Kidney capillary endothelial cell (primary cell): ENCODE results near the gene NINL.
"Not testable (repeated sequence)": the region's sequence is repeated elsewhere in the genome, so short reads cannot be mapped to it uniquely, and the experiment has no call there.

Source experiments
- DNase-seq: peaks from one replicate; pipeline ENCODE4 v3.0.0-alpha.2; 2018; ENCODE audit warnings: low spot score

NINL gene

DNA sequence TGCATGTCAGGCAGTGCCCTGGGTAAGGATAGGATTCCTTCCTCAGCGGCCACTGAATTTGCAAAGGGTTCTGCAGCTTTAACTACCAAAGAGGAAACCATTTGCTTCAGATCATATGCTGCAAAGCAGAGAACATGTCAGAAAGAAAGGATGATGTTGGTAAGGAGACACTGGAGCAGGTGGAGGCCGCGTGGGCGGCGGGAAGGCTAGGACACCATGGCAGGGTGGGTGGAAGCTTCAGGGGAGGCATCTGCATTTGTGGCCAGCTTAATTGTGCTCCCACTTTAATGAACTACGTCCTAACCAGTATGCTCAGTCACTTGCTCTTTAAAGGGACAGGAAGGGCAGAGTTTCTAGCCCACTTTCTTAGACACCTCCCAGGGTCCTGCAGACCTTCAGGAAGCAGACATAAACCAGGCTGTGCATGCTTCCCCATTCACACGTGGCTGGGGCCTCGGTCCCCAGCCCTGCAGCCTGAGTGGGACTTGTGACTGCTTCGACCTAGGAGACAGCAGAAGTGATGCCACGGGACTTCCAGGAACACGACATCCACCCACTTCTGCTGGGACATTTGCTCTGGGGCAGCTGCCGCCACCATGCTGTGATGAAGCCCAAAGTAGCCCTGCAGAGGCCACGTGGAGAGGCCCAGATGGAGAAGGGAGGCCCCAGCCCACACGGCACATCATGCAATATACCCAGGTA lies 101.7 kb downstream of the NINL start:
- DNase-seq = no peak

DNA sequence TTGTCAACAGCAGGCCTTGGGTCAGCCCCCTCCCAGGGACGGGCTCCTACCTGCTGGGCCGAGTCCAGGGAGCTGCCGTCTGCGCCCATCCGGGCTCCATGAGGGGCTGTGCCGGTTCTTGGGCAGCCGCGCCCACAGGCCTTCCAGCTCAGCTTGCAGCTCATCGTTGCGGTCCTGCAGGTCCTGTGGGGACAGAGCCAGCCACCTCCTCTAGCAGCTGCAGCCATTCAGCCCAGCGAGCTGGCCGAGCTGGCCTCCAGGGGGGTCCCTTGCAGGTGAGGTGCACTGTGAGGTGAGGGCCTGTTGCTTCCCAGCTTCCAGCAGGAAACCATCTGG lies 103.4 kb downstream of the NINL start:
- DNase-seq = no peak

DNA sequence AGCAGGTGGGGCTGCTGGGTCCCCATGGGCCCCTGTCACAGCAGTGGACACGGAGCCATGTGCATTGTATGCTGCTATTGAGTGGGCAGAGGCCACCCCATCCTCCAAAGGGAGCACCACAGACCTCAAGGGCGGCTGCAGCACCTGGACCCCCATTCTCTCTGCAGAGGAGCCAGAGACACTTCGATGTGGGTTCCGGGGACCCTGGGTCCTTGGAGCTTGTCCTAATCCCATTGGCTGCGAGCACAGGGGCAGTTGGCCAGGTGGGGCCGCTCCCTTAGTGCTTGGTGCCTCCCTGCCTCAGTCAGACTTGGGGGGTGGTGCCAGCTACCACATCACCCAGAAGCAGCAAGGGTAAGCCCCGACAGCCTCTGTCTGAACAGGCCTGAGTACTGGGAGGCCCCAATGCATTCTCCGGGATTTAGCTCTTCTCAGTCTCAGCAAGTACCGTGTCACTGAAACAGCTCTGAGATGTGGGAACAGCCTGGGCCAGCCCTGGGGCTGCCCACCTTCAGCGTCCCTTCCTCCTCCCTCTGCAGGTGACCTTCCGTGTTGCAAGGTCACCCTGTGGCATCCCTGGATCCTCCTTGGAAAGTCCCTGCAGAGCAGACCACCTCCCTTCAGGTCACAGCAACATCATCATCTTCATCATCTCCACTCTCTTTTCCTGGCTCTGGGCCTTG lies 104.0 kb downstream of the NINL start:
- no peak for DNase-seq

DNA sequence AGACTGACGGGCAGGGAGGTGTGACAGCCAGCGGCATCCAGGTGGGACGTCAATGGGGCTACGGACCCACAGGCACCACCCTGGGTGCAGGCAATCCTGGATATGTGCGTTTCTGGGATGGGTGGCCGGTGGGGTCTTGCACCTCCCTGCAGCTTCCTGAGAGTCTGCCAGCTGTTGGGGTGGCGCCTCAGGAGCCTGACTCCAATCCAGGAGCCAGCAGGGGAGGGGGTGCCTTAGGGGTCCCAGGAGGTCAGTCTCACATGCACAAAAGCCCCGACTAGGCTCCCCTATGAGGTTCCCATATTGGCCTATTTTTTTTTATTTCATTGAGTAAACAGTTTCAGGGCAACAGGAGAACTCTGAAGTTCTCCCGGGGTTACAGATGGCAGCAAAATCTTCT lies 104.5 kb downstream of the NINL start:
- no peak for DNase-seq

DNA sequence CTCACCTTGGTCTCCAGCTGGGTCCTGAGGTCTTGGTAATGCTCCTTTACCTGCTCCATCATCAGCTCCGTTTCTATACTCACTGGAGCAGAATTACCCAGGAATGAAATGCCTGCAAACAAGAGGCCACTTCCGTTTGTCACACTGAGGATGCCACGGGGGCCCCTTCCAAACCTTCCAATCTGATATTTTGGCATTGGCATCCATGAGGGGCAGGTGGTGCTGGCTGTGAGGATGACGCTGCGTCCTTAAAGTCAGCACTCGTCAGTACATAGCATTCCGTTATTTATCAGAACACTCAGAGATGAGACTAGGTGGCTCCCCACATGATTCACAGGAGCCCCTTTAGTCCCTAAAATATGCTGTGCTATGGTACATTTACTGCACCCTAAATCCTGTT lies 105.2 kb downstream of the NINL start:
- no peak for DNase-seq

DNA sequence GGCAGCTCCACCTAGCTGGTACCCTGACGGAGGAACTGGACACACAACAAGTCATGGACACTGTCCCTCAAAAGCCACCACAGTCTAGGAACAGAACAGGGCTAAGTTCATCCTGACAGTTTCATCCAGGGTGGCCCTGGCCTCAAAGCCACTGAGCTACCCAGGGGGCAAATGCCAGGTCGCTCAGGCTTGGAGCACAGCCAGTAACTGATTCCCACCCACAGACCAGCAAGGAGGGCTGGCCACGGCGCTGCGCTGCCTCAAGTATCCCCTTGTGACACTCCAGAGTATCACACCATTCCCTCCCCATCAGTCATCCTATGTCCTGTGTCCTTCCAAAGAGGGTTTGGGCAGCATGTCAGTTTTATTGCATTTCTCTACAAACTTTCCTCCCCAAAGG lies 105.7 kb downstream of the NINL start:
- no peak for DNase-seq

DNA sequence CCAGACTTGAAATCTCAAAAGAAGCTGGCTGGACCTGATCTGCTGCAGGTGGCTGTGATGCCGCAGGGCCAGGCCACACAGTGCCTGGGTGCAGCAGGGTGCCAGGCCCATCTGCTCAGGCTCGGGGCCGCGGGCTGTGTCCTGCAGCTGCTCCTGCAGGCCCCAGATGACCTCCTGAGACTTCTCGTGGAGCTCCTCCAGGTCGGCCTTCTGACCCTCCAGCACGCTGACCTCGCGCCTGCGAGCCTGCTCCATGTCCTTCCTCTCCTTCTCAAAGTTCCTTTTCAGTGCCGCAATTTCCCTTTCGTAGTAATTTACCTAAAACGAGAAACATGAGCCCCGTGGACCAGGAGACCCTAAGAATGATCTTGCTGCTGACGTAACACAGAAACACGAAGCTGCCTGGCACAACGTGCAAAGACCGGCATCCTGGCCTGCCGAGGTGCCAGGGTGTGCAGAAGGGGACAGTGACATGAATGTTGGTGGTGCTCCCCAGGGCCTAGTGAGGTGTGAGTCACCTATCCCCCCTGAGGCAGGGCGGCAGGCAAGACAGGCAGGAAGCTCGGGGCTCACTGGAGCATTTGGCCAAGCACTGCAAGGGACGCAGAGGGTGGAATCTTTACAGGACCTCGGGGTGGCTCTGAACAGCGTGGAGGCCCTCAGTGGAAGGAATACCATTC lies 106.3 kb downstream of the NINL start:
- no peak for DNase-seq

DNA sequence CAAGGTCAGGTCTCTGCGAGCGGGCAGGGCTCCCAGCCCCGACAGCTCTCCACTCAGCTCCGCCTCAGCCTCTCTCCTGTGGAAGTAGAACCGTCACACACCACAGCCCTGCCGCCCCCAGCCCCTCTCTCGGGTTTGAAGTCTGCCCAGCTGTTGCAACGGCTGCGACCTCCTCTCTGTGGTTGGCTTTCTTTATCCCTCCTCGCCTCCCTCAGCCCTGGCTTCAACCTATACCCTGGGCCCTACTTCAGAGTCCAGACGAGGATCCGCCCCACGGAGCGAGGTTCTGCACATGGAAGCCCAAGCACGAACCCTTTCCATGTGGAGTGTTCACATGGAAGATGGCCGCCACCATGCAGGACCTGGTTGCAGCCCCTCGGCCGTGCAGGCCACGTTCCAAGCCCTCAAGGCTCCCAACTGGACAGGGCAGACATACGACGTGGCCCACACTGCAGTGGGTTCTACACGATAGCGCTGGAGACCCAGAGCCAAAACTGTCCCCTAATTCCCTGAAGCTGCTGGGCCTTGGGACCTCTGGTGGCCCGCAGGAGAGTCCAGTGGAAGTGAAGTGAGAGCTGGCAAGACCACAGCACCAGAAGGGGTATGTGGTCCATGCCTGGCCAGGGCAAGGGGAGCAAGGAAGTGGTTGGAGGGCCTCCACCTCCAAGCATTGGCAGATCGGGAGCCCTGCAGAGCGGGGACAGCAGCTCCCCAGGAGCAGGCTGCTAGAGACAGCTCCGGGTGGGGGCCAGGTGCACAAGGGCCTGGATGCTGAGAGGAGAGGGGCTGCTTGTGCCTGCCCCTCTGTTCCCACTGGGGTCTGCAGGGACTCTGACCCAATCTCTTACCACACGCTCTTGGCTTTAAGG lies 108.1 kb downstream of the NINL start:
- no peak for DNase-seq

DNA sequence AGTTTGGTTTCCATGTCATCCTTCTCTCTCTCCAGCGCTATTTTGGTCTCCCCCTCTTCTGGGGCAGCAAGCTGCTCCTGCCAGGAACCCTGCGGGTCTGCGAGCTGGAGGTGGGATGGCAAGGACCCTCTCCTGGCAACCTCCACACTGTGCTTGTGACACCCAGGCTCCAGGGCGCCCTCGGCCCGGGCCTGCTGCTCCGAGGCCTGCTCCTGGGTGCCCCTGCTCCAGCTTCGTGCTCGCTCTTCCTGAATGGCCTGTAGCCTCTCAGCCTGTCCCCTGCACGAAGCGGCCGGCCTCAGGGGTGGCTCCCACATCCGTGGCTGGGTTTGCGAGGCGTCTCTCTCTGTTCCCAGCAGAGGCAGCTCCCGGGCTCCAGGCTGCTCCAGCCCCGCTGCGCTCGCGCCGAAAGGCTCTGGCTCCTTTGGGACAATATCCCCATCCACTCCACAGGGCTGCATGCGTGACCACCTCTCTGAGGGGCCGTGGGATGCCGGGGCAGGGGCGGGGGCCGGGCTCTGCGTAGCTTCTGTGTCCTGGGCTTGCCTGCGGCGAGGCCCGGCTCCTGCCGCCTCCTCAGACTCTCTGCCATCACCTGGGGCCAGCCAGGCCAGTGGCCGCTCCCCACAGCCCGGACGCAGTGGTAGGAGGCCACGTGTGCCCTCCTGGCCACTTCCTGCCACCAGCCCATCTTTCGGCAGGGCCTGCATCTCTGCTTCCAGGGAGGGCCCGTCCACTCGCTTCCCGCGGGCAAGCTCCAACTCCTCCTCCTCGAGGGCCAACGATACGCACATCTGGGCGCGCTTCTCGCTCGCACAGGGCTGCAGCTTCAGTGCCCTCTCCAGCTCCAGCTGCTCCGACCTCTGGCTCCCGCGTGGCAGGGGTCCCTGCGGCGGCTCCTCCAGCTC lies 109.0 kb downstream of the NINL start:
- no peak for DNase-seq

DNA sequence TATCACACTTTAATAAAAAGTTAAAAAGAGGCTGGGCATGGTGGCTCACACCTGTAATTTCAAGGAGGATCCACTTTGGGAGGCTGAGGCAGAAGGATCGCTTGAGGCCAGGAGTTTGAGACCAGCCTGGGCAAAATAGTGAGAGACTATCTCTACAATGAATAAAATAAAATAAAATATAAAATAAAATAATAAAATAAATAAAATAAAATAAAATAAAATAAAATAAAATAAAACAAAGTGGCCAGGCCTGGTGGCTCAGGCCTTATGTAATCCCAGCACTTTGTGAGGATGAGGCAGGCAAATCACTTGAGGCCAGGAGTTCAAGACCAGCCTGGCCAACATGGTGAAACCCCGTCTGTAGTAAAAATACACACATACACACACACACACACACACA lies 112.0 kb downstream of the NINL start:
- DNase-seq = not testable (repeated sequence)

DNA sequence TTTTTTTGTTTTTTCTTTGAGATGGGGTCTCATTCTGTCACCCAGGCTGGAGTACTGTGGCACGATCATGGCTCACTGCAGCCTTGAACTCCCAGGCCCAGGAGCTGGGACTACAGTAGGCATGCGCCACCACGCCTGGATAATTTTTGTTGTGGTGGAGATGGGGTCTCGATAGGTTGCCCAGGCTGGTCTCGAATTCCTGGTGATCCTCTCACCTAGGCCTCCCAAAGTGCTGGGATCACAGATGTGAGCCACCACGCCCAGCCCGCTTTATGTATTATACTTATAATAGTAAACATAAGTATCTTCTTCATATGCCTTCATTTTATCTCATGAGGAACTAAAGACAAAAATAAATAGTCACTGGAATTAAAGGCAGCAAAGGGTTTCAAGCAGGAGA lies 114.3 kb downstream of the NINL start:
- no peak for DNase-seq

DNA sequence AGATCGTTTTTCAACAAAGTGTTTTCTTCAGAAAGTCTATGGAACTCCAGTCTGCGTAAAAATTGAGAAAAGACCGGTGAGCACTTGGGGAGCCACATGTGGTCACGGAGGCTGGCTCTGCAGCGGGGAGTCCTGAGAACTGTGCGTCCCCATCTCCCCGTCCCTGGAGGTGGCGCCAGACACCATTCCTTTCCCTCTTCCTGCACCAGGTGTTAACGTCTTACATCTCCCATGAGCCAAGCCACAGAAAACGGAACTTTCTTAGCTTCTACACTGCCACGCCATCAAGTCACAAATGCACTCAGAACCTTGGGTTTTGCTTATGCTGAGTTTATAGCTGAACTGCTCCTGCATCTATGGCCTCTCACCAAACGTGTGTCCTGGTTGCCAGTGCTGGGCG lies 115.3 kb downstream of the NINL start:
- DNase-seq = no peak

DNA sequence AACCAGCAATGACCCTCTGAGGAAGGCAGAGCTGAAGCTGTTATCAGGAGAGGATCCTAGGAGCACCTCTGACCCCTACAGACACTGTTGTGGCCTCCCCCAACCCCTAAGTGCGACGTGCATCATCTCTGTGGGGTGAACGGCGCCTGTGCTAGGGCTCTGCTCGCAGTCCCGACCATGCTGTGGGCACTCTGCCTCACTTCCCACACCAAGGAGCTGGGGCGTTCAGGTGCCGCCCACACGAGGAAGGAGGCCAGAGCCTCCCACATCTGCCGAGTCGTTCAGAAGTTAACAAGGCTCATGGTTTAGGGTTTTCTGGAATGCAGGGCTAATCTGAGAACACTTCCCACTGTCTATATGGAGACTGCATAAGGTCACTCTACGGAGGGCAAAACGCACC lies 115.8 kb downstream of the NINL start:
- DNase-seq = no peak

DNA sequence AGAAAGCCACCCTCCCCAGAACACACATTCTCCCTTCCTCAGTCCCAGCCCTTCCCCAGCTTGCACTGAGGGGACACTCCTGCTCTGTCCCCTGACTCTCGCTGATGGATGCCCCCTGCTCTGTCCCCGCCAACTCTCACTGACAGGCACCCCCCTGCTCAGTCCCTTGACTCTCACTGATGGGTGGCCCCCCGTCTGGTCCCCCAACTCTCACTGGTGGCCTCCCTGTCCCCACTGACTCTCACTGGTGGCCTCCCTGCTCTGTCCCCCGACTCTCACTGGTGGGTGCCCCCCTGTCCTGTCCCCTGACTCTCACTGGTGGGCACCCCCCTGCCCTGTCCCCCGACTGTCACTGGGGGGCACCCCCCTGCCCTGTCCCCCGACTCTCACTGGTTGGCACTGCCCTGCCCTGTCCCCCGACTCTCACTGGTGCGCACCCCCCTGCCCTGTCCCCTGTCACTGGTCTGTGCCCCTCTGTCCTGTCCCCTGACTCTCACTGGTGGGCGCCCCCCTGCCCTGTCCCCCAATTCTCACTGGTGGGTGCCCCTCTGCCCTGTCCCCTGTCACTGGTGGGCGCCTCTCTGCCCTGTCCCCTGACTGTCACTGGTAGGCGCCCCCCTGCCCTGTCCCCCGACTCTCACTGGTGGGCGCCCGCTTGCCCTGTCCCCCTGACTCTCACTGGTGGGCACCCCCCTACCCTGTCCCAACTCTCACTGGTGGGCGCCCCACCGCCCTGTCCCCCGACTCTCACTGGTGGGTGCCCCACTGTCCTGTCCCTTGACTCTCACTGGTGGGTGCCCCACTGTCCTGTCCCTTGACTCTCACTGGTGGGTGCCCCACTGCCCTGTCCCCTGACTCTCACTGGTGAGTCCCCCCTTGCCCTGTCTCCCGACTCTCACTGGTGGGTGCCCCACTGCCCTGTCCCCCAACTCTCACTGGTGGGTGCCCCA lies 116.9 kb downstream of the NINL start:
- DNase-seq = no peak

DNA sequence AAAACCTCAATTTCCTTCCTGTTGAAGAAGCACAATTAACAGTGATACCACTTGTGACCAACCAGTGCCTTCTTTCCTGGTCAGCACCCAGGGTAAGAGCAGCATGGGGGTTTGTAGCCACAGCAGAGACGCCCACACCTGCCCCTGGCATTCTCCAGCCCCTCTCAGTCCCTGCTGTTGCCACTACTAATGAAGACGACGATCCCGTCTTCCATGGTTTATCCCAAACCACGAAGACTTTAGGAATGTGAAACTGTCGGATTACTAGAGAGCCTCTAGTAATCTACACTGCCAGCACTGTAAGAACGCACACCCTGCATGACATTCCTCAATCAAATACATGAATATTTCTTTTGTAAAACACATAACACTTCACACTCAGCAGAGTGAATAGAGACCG lies 117.9 kb downstream of the NINL start:
- no peak for DNase-seq

DNA sequence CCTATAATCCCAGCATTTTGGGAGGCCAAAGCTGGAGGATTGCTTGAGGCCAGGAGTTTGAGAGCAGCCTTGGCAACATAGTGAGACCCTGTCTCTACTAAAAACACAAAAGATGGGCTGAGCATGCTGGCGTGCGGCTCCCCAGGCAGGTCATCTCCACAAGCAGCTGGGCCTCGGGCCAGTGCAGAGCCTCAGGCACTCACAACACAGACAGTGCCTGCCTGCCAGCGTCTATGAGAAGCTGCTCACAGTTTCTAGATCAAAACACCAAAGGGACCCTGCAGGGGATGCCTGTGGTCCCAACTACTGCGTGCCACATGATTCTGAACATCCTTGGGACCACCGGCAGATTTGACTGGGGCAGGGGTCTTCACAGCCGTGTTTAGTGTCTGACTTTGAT lies 118.5 kb downstream of the NINL start:
- no peak for DNase-seq

DNA sequence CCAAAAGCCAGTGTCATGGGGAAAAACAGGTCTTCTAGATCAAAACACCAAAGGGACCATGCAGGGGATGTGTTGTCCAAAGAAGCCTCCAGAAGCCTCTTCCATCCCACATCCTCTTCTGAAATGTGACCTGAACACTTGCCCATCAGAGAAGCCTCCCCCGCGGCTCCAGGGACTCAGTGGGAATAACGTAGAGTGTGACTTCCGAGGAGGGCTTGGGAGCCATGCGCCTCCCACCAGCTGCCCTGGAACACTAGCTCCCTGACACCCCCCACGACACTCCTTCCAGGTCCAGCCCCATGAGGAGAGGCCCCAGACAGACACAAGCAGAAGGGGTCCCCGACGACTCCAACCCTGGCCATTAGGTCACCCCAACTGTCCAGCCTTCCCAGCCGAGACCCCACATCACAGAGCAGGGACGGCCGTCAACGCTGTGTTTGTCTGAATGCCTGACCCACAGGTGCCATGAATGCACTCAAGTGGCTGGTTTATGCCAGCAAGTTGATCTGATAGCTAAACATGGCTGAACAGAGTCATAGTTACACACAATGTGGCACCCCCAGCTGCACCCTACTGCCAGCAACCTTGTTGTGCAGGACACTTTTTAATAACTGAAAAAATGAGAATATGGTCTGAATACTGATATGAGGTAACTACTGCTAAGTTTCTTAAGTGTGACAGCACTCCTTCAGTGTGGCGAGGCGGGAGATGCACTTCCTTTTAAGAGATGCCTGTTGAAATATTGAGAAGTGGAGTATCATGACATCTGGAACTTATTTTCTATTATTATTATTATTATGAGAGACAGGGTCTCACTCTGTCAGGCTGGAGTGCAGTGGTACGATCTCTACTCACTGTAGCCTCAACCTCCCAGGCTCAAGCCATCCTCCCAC lies 119.8 kb downstream of the NINL start:
- DNase-seq = no peak

DNA sequence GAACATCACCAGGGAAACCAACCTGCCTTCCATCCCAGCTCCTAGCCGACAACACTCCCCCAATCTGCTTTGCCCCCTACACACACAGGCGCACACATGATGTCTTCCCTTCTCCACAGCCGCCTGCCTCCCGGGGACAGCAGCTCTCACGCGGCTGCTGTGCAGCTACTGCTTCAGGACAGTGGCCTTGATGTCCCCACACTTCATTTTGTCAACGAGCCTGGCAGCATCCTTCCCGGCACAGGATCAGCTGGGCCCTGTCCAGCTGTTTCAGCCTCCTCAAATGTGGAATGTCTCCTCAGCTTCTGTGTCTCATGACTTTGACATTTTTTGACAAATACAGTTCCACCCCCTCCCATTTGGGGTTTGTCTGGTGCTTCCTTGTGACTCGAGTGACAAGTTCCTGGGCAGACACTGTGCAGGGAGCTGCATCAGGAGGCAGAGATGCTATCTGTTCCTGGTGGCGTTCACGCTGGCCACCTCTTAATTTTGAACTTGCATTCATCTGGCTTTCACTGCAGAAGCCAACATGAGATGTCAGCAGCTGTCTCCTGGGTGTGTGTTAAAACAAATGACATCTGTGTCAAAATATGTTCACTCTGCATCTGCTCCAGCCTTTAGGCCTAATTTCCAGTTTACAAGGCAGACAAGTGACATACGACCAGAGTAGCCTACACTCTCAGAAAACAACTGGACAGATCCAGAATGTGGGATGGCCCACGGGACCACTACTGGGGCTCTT lies 120.7 kb downstream of the NINL start:
- DNase-seq = no peak
